ENCODE data around the gene TRPM2.

TRPM2 gene

DNA sequence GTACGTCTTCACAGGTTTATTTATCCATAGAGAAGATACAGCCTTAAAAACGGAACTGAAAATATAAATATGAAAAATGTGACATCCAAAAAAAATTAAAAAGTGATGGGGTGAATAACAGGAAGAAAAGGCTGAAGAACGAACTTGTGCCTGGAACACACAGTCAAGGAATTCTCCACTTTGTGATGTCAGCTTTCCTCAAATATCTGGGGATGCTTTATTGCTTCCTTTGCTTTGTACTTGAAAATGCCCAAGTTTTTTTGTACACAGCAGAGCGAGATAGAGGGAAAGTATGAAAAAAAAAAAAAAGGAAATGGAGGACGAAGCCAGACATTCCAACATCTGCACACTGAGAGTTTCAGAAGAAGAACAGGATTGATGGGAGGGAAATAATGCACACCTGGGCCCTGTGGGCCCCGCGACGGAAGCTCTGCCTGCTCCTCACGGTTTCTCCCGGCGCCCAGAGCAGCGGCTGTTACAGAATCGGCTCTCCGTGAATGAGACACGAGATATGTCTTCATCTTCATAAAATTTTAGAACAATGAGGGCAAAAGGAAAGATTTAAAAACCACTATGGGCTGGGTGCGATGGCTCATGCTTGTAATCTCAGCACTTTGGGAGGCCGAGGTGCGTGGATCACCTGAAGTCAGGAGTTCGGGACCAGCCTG is 91.9 kb downstream of the TRPM2 start:
- no peak for DNase-seq (ENCODE audit: low spot score)

- DNase-seq (ENCODE audit: low spot score): no peak
Measured at GRCh38 chr21:44448651-44449131, 95.3 kb downstream of the TRPM2 start.

- DNase-seq (ENCODE audit: low spot score): no peak
Measured at GRCh38 chr21:44449473-44450363, 96.3 kb downstream of the TRPM2 start.

DNA sequence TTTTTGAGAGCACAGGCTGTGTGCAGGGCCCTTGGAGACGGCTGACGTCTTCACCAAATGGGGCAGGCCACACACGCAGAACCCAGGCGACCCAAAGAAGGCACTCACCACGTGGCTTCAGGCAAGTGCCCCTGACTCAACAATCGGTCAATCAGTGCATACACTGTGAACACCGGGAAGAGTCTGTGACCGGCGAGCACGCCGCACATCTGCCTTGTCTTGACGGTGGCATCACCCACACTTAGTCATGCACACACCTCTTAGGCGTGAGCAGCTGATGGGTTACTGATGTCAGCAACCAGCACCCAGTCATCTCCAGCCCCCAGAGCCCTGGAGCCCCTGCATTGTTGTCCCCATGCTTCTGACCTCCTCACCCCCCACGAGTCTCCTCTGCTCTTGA is 97.0 kb downstream of the TRPM2 start:
- DNase-seq (ENCODE audit: low spot score): no peak

DNA sequence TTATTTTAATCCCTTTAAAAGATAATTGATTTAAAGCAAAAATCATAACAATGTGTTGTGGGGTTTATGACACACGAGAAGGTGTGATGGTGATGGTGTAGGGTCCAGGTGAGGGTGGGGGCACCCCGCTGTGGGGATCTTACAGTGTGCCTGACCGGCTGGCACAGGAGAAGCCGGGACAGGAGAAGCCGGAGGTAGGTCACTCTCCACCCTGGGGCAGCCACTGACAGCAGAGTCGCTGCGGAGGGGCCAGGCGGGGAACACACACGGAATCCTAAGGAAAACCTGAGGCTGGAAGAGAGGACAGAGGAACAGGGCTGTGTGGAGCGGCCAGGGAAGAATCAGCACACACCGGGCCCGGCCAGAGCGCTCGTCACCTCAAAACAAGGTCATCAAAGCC is 97.6 kb downstream of the TRPM2 start:
- no peak for DNase-seq (ENCODE audit: low spot score)

GRCh38 chr21:44453120-44453519 is 99.7 kb downstream of the TRPM2 start:
- no peak for DNase-seq (ENCODE audit: low spot score)

- DNase-seq (ENCODE audit: low spot score): no peak
Measured at GRCh38 chr21:44454058-44454457, 100.6 kb downstream of the TRPM2 start.

DNA sequence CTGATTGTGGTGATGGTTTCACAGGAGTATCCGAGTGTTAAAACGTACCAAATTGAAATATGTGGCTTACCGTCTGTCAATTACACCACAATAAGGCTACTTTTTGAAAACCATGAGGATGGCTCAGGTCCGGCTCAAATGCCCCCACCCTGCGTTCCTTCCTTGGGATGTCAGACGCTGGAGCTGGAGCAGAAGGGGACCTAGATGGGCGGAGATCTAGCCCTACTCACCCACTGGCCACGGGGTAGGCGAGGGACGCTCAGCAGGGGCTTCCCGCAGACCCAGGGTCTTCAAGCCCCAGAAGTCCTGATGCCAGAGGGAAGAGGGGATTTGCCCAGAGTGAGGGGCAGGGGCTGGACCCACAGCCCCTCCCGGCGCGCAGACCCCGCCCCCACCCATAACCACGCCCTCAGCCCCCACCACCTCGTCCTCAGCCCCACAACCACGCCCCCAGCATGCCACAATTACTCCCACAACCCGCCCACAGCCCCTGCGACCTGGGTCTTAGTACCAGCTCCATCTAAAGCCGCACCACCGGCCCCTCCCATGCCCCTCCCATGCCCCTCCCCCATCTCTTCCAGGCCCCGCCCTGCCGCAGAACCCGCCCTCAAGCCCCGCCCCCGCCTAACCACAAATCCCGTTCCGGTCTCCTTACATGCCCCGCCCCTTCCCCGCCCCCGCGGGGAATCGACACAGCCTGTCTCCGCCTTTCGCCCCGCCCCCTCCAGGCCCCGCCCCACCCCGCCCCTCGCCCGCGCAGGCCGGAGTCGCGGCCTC is 101.5 kb downstream of the TRPM2 start, which contains the start of gene LRRC3:
Gene LRRC3 (plus strand): TSS at position 764 of the 777 bp plus-strand sequence. CDS start 1,135 bp downstream, outside the sequence.
- DNase-seq (ENCODE audit: low spot score): peak; percentile 42

DNA sequence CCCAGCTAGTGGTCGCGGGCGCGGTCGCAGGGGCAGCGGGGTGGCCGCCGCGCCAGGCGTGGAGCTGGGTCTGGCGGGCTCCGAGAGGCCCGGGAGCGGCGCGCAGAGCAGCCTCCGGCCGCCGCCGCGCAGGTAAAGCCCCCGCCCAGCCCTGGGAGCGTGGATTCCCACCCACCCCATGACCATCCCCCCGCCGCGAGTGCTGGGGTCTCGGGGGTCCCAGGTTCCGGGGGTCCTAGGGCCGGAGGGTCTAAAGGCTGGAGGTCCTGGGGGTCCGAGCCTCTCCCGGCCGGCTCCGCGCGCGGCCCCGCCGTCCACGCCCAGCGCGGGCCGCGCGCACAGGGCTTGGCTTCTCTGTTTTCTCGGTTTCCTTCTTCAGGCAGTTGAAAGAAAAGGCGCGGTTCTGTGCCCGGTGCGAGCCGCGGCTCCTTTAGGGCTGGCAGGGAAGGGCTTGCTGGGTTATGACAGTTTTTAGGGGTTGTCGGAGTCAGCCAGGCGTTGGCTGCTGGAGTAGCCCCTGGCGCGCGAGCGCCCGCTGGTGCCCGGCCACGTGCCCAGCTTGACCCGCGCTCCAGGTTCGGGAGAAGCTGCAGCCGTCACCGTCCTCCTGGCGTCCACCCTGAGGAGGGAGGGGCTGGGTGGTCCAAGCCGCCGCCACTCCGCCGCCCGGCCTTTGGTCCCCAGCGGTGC is 102.2 kb downstream of the TRPM2 start:
- no peak for DNase-seq (ENCODE audit: low spot score)

DNA sequence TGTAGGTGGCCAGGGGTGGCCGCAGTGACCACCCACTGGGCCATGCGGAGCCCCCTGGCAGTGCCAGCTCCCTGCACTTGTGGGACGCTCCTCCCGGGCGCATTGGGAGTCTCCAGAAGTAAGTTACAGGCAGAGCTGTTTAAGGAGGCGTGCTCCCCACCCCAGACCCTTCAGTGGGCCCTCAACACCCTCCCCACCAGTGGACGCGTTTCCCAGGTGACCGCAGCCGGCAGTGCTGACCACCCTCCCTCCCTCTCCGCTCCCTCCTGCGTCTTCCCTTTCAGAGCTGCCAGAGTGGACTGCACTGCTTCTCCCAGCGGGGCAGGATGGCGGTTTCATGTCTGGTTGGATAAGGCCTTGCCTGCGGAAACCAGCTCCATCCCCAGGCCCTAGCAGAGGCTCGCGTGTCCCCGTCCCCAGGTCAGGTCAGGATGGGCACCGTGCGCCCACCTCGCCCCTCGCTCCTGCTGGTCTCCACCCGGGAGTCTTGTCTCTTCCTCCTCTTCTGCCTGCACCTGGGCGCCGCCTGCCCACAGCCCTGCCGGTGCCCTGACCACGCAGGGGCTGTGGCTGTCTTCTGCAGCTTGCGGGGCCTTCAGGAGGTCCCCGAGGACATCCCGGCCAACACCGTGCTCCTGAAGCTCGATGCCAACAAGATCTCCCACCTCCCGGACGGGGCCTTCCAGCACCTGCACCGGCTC is 102.9 kb downstream of the TRPM2 start:
- DNase-seq (ENCODE audit: low spot score): no peak

DNA sequence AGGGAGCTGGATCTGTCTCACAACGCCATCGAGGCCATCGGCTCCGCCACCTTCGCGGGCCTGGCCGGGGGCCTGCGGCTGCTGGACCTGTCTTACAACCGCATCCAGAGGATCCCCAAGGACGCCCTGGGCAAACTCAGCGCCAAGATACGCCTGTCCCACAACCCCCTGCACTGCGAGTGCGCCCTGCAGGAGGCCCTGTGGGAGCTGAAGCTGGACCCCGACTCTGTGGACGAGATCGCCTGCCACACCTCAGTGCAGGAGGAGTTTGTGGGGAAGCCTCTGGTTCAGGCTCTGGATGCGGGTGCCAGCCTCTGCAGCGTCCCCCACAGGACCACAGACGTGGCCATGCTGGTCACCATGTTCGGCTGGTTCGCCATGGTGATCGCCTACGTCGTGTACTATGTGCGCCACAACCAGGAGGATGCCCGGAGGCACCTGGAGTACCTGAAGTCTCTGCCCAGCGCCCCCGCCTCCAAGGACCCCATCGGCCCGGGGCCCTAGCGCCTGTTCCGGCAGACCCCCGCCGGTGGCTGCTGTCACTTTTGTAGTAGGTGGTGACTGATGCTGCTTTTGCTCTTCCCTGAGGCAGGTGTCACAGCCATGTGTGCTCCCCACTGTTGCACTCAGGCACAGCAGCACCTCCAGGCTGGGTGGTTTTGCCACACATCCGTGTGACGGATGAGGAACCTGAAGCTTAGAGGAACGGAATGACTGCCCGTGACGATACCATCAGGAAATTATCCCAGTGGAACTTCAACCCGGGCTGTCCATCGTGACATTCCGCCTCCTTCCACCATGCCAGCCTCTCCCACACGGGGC is 103.7 kb downstream of the TRPM2 start:
- DNase-seq (ENCODE audit: low spot score): no peak

DNA sequence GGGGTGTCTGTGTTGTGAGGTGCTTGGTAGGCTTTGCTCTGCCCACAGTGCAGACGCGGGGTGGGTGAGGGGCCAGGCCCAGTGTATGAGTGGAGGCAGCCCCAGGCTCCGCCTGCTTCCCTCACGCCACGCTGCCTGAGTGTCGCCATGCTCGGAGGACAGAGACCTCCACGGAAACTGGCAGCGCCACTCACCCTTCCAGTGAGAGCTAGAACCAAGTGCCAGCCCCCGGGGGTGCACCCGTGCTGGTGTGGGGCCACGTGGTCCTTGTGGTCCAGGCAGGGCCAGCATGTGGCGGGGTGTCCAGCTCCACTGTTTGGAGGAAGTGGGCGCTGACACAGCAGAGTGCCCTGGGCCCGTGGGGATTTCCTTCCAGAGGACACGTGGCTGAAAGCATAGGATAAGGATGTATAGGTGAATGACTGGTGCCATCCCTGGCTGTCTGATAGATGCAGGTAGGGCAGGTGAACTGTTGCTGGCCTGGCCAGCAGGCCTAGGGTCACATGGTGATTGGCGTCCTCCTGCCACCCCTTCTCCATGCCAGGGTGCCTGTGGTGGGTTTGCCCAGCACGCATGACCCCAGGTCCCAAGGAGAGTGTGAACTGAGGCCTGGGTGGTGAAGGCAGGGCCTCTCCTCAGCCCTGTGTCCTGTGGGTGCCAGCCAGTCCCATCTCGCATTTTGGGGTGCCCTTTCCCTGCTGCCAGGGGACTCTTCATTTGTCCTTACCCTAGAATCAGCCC is 105.7 kb downstream of the TRPM2 start:
- DNase-seq (ENCODE audit: low spot score): no peak

- no peak for DNase-seq (ENCODE audit: low spot score)
Measured at GRCh38 chr21:44459712-44460440, 106.5 kb downstream of the TRPM2 start.

DNA sequence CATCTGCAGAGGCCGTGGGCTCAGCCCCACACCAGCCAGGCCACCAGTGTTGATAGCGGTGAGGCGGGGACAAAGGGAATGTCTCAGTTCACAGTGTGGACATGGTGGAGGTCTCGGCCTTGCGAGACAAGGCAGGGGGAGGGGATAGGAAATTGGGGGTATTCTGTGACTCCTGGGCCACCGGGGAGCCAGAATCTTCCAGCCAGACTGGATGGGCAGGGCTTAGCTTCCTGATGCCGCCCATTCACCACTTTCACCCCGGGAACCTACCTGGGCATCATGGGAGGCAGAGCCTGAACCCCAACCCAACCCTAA is 107.0 kb downstream of the TRPM2 start:
- no peak for DNase-seq (ENCODE audit: low spot score)

DNA sequence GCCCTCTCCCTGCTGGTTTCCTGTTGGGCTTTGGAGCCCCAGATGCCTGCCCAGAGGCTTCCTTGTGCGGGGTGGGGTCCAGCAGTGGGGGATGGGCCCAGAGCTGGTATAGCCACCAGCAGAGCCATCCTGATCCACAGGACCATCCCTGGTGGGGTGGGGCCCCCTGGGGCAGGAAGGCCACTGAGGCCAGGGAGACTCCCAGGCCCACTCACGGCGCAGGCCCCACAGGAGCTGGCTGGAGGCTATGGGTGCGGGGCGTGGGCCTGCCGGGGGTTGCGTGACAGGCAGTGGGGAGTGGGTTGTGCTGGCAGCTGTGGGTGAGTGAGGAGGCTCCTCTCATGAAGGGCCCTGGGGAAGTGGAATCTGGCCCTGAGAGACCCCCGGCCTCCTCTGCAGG is 107.6 kb downstream of the TRPM2 start:
- DNase-seq (ENCODE audit: low spot score): no peak

- DNase-seq (ENCODE audit: low spot score): no peak
Measured at GRCh38 chr21:44461464-44462001, 108.1 kb downstream of the TRPM2 start.

GRCh38 chr21:44462086-44462833 is 108.8 kb downstream of the TRPM2 start:
- no peak for DNase-seq (ENCODE audit: low spot score)

DNA sequence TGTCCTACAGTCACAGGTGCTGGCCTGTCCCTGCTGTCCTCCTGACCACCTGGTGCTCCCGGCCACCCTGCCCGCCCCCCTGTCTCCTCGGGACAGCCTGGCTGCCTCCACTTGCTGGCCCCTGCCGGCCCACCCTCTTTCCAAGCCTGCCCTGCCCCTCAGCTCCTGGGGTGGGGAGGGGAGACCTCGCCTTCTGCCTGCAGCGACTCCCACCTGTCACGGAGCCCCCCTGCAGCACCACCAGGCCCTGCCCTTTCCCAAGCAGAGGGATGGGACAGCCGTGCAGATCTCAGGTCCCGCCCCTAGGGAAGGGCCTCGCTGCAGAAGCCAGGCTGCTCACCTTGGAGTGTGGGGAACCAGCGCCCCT is 109.4 kb downstream of the TRPM2 start:
- DNase-seq (ENCODE audit: low spot score): no peak
